Stimulated activated CD4-positive, alpha-beta T cell treated with anti-CD3 and anti-CD28 coated beads, Interleukin-4, amount 100 ng/mL, for 4 hours (primary cell): Measurements from ENCODE around the gene RHOD.

ENCODE experiments used
- DNase-seq, 2 experiments: peaks; one replicate each; pipeline ENCODE4 v3.0.0-alpha.2; 2020

Gene RHOD

GRCh38 chr11:67117672-67118180, 61.1 kb downstream of the RHOD start:
- peak; percentile 12 to 36 for DNase-seq

GRCh38 chr11:67118181-67118766, 61.6 kb downstream of the RHOD start:
- DNase-seq = peak; percentile 42 to 50

- peak; percentile 98 to 99 for DNase-seq
Observed at GRCh38 chr11:67118801-67119584, 62.3 kb downstream of the RHOD start, which contains the start of gene KDM2A. Gene KDM2A (plus strand): TSS chr11:67119263. CDS start chr11:67121317, 2,054 bp downstream.

GRCh38 chr11:67119585-67120391, 63.1 kb downstream of the RHOD start:
- peak; percentile 12 to 16 for DNase-seq

GRCh38 chr11:67120456-67120855, 63.8 kb downstream of the RHOD start:
- no peak for DNase-seq

GRCh38 chr11:67120881-67121710, 64.4 kb downstream of the RHOD start:
- no peak for DNase-seq
